Progenitor cell of endocrine pancreas (in vitro differentiated cells): Measurements from ENCODE around the gene SLC23A2. TPM values are rescaled to one million over a fixed set of nuclear protein-coding genes. Genes with fewer than 3 reads are reported as not detected.

Experiments used
- DNase-seq: peaks from one replicate; pipeline ENCODE4 v3.0.0; 2021; ENCODE audit warnings: low spot score; ENCODE audit not compliant: unreplicated experiment
- H3K27ac Mint-ChIP-seq: 2 replicates; pipeline ENCODE4 v1.8.0; 2021; ENCODE audit warnings: mild to moderate bottlenecking, moderate library complexity, mixed read lengths
- H3K27me3 Mint-ChIP-seq: 2 replicates; pipeline ENCODE4 v1.8.0; 2021; ENCODE audit warnings: mixed read lengths
- H3K36me3 Mint-ChIP-seq: 2 replicates; pipeline ENCODE4 v1.8.0; 2022; ENCODE audit warnings: mixed read lengths; ENCODE audit not compliant: insufficient read depth
- H3K4me1 Mint-ChIP-seq: 2 replicates; pipeline ENCODE4 v1.8.0; 2021; ENCODE audit warnings: low read depth, mixed read lengths
- H3K4me3 Mint-ChIP-seq: 2 replicates; pipeline ENCODE4 v1.8.0; 2021; ENCODE audit warnings: low read depth, mild to moderate bottlenecking, moderate library complexity, mixed read lengths
- H3K9me3 Mint-ChIP-seq: 2 replicates; pipeline ENCODE4 v1.8.0; 2021; ENCODE audit warnings: low read depth, mixed read lengths
- CTCF ChIP-seq: fragments of 200-600 bp; sonication (generic); IDR thresholded peaks from one replicate; pipeline ENCODE4 v1.5.0; 2021; ENCODE audit warnings: antibody characterized with exemption, mild to moderate bottlenecking; ENCODE audit not compliant: unreplicated experiment
- total RNA-seq: library from RNA; stranded (reverse); gene quantifications from 2 replicates; pipeline ENCODE4 v1.2.1, GENCODE V29; 2021

SLC23A2 gene
- total RNA-seq, 1 donor from 2014 or later: 23.6 TPM

- Mint-ChIP-seq H3K4me1 (peaks cover 12% of the 10 kb centered on the region), H3K27me3 (peaks cover 8% of the 10 kb centered on the region), H3K36me3 (peaks cover 31% of the 10 kb centered on the region), H3K27ac (no peak overlapping the region), H3K9me3 (no peaks in the 10 kb centered on the region), H3K4me3 (no peak overlapping the region)
- TF ChIP-seq CTCF: no peak
- no peak for DNase-seq
Measured at GRCh38 chr20:4861961-4862360, 139.3 kb downstream of the SLC23A2 start.

- Mint-ChIP-seq H3K36me3 (peaks cover 35% of the 10 kb centered on the region), H3K4me1 (no peaks in the 10 kb centered on the region), H3K9me3 (no peaks in the 10 kb centered on the region), H3K27me3 (peaks cover 3% of the 10 kb centered on the region), H3K4me3 (no peak overlapping the region), H3K27ac (no peak overlapping the region)
- no peak for DNase-seq
- TF ChIP-seq CTCF: no peak
Measured at GRCh38 chr20:4858000-4858399, 143.3 kb downstream of the SLC23A2 start.

DNA sequence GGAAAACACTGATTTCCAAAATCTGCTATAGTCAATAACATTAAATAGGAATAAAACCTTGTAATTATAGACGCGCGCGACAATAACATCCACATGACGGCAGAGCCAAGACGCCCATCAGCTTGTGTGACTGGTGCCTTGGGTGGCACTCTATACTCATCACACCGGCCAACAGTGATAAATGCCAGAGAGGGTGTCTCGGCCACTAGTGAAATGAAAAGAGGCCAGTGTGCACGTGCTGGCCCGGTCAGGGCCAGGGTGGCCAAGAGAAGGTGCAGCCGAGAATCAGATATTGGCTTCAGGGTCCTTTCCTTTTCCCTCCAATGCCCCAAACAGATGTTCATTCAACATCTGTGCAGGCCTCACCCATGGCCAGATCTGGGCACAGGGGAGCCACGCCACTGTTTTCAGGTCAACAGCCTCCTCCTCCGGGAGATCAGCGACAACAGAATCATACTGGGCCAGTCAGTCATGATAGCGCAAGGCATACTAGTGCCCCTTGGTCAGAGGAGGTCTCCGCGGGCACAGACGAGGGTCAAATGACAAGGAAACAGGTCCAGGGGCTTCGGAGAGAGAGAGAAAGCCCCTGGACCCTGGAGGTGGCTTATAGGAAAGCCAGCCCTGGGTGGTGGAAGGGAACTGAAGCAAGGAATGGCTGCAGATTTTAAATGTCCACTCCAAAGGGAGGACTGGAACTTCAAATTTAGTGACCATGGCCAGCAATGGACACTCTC lies 145.1 kb downstream of the SLC23A2 start:
- H3K27ac Mint-ChIP-seq: no peak overlapping the region
- no peaks in the 10 kb centered on the region for H3K27me3 Mint-ChIP-seq
- H3K36me3 Mint-ChIP-seq: peaks cover 32% of the 10 kb centered on the region
- DNase-seq: no peak
- TF ChIP-seq CTCF: no peak
- H3K4me3 Mint-ChIP-seq: no peak overlapping the region
- H3K4me1 Mint-ChIP-seq: peaks cover 4% of the 10 kb centered on the region
- no peaks in the 10 kb centered on the region for H3K9me3 Mint-ChIP-seq

DNA sequence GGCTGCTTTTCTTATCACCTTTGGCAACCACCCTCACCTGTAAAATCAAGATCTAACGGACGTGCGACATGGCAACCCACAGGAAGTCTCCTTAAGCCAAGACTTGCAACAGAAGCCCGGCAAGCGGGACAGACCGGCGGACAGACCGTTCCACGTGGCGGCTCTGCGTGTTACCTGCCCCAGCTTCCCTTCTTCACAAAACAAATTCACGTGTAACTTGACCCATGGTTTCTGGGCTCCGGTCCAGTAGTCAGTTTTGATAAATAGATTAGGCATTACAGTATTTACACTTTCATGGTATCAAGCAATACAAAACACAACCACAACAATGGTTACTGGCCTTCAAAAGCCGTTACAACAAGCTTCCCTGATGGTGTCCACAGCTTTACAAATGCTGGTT lies 145.8 kb downstream of the SLC23A2 start:
- Mint-ChIP-seq H3K36me3 (peaks cover 28% of the 10 kb centered on the region), H3K4me3 (no peak overlapping the region), H3K27me3 (no peaks in the 10 kb centered on the region), H3K9me3 (no peaks in the 10 kb centered on the region), H3K4me1 (peaks cover 5% of the 10 kb centered on the region), H3K27ac (no peak overlapping the region)
- no peak for DNase-seq
- no peak for TF ChIP-seq CTCF

DNA sequence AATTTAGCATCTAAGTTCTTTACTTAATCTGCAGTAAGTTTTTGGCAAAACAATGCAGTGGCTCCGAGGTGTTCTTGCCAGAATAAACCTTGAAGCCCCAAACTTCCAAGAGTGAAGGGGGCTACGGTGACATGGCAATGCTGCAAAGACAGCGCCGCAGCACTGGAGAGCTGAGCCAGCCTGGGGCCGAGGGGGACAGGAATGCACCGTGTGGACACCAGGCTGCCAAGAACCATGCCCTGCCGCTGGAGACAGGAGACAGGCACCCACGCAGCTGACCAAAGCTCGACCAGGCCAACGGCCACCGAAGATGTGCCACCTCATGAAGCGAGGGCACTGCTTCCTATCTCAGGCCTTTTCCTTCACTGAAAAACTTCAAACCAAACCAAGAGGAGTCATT lies 146.2 kb downstream of the SLC23A2 start:
- no peak for TF ChIP-seq CTCF
- Mint-ChIP-seq H3K27ac (no peak overlapping the region), H3K4me1 (peaks cover 5% of the 10 kb centered on the region), H3K27me3 (no peaks in the 10 kb centered on the region), H3K36me3 (peaks cover 24% of the 10 kb centered on the region), H3K9me3 (no peaks in the 10 kb centered on the region), H3K4me3 (no peak overlapping the region)
- no peak for DNase-seq
